ENCODE results near the gene EEFSEC.
A peak's percentile ranks its signal among the peaks of the same experiment; 100 is the strongest.

The EEFSEC gene

DNA sequence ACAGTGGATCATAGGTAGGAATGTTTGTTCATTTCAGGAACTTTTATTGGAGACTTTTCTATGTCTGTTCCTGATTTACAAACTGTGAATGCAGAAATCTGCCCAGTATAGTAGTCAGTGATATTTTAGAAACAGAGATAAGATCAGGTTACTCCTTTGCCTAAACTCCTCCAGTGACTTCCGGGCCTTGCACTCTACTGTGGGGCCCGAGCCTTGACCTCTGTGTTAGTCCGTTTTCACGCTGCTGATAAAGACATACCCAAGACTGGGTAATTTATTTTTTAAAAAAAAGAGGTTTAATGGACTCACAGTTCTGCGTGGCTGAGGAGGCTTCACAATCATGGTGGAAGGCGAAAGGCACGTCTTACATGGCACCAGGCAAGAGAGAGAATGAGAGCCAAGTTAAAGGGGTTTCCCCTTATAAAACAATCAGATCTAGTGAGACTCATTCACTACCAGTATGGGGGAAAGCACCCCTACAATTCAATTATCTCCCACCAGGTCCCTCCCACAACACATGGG, 186.3 kb downstream of the EEFSEC start:
- no peak for DNase-seq

DNA sequence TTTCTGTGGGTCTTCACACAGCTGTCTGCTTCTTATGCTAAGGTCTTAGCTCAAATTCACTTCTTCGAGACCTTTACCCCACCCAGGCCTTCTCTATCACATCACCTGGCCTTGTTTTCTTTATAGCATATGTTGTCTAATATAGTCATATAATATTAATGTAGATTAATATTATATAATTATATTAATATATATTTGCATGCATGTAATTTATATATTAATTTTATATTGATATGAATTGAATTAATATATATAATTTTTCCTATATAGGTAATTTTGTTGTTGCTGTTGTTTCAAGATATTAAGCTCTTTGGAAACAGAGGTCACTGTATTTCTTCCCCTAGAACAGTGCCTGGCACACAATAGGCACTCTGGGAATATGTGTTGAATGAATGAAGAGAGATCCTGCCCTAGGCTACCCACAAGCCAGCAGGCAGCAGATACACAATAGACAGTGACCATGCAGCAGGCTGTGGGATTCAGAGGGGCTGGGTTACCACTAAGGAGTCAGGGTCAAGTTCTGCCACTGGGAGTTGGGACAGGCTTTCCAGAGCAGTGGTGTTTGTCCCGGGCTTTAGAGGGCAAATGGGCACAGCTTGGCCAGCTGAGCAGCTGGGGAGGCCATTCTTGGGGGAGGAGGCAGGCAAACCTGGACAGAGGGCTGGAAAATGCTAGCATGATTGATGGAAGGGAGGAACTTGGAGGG, 187.1 kb downstream of the EEFSEC start:
- DNase-seq: no peak

DNA sequence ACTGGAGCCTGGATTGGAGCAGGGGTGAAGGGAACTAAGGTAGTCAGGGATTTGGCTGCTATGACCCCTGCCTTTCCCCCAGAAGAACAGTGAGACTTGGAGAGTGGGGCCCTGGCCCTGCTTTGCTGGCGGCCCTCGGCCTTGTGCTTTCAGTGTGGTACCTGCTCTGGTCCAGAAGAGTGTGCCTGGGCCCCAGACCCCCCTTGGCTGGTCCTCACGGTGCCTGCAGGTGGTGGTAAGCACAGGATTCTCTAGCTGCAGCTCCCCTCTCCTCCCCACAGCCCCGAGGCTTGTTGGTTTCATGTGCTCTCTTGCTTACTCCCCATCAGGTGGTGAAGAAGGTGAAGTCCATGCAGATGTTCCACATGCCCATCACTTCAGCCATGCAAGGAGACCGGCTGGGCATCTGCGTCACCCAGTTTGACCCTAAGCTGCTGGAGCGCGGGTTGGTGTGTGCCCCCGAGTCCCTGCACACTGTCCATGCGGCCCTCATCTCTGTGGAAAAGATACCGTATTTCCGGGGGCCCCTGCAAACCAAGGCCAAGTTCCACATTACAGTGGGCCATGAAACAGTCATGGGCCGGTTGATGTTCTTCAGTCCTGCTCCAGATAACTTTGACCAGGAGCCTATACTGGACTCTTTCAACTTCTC, 187.7 kb downstream of the EEFSEC start:
- no peak for DNase-seq

DNA sequence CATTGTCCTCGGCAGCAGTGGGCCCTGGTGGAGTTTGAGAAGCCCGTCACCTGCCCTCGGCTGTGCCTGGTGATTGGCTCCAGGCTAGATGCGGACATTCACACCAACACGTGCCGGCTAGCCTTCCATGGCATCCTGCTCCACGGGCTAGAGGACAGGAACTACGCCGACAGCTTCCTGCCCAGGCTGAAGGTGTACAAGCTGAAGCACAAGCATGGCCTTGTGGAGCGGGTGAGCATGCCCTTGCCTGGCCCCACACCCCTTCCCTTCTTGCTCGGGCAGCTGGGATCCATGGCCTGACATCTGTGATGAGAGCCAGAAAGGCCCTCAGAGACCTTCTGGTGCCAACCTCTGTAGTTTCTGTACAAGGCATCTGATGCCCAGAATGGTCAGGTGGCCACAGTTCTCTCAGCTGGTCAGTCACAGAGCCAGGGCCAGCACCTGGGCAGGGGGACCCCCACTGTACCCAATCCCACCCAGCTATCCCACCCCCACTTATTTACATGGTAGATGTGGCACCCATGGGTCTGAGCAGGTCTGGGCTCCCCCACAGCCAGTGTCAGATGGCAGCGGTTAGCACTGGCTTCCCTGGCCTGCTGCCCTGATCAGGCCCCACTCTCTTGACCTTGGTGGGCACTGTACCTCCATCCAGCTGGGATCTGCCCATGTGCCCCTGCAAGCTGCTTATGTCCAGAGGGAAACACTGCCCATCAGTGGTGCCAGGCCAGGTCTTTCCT, 188.5 kb downstream of the EEFSEC start:
- DNase-seq: no peak

DNA sequence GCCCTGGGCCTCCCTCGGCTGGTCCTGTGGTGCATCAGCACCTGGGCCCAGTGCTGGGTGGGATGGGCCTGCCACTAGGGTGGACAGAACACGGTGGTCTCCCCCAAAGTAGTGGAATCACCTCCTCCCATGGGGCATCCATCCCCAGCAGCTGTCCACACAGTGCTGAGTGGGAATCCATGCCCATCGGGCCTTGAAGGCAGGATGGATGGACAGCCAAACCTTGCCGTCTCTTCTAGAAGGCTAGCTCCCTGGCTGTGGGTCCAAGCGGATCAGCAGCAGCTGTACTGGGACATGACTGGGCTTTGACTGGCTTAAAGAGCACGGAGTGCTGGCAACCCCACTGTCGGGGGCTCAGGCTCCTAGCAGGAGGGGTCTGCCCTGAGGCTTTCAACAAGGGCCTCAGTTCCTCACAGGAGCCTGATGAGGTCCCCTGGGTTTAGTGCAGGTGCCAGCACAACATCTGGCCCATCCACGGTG, 189.5 kb downstream of the EEFSEC start:
- no peak for DNase-seq

DNA sequence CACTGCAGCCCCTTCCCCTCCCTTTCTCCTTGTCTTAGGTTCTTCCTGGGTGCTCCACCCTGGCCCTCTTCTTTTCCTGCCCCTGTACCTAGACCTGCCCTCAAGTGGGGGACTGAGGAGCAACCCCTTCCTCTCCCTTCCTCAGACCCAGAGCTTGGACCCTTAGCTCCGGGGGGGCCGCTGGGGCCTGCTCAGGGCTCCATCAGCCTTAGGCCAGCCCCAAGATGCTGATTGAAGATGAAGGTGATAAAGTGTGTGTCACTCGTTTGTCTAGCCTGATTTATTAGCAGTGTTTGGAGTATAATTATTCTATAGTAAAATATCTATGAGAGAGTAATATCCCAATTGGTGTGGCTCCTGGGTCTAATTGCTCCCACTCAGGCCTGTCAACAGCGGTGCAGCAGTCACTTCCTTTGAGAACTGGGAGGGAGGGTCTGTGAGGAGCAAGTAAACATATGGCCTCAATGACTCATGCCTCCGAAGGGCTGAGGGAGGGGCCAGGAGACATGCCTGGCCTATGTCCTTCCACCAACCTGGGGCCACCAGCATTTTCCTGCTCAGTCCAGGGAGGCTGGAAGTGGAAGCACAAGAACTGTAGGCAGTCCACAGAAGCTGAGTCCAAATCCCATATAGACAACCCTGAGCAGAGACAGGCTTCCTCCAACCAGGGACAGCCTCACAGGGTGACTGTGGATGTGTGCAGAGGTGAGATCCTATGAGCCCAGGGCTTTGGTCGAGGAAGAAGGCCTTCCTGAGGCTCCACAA, 190.2 kb downstream of the EEFSEC start:
- peak; percentile 75 for DNase-seq

DNA sequence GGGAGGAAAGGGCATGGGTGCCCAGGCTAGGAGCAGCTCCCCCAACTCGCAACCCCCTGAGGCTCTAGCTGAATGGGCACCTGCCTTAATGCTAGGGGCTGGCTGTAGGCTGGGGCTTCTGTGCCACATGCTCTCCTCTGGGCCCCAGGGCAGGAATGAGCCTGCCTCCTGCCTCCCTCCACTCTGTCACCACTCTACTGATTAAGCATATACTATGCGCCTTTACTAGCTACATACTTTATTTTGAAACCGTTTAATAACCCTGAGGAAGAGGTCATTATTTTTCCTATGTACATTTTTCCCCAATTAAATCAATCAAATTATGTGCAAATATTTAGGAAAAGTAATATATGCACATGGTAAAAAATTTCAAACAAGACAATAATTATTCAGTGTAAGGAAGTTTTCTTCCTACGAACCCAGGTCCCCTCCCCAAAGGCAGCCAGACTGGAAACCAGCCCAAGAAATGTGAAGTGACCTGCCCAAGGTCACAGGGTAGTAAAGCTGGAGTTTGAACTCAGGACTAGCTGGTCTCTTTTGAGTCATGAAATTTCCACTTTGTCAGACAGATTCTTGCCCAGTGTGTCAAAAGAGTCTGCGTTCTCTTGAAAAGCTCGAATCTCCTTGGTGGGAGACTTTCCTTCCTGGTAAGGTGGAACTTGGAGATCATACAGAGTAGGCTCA, 190.9 kb downstream of the EEFSEC start:
- DNase-seq: no peak

DNA sequence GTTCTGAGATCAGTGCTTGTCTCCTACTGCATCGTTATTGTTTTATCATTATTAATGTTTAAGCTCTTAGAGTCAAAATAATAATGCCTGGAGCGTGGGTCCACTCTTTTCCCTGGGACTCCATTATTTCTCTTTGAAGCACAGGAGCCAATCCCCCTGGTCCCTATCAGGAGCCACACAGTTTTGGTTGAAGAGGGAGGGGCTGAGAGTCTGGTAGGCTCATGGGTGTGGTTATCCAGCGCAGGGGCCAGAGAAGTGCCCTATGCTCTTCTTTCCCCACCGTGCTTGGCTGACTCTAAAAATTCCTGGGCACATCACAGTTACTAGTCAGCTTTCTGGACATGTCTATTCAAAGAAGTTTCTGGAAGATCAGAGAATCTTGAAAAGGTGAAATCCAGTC, 191.9 kb downstream of the EEFSEC start:
- DNase-seq: no peak

DNA sequence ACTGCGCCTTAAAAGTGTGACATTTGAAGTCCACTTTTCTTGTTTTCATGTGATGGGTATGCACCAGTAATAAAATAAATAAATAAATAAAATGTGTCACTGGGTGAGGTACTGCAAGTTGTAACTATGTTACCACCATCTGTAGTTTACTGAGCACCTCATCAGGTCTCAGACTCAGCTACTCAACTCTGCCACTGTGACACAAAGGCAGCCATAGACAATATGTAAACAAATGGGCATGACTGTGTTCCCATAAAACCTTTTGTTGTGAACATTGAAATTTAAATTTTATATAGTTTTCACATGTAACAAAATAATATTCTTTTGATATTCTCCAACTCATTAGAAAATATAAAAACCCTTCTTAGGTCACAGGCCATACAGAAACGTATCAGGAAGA, 193.3 kb downstream of the EEFSEC start:
- no peak for DNase-seq

DNA sequence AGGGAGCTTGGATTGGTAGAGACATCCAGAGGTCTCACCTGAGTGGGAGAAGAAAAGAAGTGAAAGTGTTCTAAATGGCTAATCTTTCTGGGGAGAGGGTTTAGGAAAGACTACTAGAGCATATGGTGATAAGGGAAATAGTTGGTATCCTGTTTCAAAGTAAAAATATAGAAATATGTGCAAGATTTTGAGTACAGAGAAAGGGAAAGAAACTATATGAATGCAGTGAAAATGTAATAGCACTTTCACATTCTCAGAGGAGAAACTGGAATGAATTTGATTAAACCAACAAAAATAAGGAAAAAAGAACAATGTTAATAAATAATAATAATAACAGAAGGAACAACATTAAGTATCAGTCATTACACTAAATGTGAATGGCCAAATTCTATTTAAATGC, 194.0 kb downstream of the EEFSEC start:
- no peak for DNase-seq

DNA sequence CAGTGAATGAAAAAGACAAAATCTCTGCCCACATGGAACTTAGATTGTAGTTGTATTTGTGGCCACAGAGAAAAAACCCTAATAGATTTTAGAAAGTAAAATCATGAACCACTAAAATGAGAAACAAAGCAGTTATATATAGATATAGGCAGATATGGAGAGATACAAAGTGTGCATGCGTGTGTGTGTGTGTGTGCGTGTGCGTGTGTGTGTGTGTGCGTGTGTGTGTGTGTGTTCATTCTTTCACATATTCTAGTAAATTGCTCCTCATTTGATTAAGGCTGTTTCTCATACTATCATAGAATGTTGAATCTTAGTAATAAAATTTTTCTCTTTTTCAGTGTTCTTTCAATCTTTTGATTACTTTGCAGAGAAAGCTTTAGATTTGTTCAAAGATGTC, 194.8 kb downstream of the EEFSEC start:
- no peak for DNase-seq

DNA sequence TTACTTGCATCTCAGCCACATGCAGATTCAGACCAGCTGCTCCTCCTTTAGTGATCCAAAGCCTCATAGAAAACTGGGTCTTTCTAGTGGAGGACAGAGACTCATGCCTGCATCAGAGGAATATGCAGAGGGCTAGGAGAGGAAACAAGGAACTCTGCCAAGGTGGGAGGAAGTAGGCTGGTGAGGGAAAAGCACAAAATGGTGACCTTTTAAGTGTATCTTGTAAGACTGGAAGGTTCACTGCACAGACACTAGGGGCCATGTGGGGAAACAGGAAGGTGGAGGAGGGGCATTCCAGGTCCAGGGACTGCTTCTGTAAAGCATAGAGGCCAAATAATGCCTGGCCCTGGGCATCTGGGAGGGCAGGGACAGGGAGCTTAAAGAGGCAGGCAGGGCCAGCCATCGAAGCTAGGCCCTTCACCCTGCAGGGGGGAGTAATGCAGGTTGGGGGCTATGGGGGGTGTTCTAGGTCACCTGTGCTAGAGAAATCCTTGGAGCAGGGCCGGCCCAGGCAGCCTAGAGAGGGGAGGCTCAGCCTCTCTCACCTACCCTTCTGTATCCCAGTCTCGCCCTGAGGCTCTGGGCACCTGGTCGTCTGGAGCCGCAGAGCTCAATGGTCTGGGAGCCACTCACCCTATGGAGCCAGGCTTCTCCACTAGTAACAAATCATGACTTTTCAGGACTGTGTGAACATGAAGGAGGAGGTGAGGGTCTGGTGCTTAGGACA, 195.7 kb downstream of the EEFSEC start:
- peak; percentile 69 for DNase-seq

DNA sequence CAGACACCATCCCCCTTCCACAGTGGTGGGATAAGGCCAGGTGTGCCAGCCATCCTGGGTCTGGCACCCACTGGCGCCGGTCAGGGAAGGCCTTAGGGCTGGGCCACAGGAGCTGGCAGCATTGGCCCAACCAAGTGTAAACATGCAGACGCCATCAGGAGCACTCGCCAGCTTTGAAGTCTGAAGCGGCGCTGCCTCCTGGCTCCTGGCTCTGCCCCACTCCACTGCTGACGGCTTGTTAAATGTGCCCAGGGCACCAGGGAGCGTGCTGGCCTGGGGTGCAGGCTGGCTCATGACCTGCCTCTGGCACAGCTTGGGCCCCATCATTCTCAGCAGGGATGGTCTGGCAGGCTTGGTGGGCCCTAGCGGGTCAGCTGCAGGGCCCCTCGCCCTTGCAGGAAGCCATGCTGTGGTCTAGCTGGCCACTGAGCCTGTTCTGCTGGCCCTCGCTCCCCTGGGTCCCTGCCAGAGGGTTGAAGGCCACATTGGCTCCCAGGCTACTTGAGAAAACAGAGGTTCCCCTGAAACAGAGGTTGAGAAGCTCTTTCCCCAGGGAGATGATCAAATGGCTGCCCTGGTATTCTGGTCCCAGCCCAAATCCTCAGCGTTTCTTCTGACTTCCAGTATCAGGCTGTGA, 196.8 kb downstream of the EEFSEC start:
- peak; percentile 80 for DNase-seq

DNA sequence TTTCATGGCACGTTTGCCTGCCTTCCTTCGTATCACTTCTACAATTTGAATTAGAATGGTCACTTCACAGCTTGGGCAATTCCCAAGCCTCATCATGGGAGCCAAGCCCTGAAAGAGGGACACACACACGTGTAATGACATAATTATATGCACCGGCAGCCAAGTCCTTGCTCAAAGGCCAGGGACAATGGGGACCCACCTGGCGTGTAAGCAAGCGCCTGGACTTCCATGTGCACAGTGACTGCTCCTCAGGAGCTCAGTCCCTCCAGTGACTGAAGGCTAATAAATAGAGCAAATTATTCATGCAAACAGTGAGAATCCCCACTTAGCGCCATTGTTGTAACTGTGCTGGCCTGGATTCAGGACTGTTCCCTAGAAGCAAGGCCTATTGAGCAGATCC, 198.3 kb downstream of the EEFSEC start:
- peak; percentile 24 for DNase-seq

DNA sequence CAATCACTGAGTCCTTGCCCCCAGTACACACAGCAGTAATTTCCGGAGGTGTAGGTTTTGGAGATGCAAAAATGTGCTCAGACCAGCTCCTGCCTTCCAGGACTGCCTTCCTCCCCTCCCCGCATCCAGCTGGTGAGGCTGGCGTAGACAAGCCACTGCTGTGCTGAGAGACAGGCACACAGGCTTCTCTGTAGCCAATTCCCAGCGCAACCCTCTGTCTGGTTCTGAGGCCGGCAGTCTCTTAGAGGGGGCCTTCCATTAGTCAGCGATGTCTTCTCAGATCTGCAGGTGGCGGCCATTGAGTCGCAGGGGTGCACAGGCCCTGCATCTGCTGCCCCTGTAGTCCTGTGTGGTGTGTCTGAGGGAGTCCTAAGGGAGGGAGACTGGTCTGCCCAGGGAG, 199.0 kb downstream of the EEFSEC start:
- no peak for DNase-seq

DNA sequence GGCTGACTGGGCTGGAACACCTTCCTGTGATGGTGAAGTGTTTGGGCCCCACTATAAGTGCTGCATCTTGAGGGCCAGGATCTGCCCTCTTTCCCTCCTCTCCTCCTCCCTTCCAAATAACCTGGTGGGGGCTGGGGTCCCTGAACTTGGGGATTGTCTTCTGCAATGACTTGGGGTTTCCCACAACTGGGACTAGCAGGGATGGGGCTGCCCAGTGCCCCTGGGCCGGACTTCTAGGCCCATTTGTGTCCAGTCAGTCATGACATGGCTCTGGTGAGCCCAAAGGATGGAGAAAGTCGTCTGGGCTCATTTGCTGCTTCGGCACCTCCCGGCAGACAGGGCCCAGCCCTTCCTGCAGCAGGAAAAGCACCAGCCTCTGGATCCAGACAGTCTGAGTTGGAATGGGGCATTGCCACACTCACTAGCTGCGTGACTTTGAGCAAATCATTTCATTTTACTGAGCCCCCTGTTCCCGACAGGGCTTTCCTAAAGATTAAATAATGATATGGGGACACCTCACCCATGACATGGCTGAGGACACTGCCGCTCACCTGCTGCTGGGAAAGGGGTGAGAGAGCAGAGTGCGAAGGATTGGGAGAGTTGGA, 200.2 kb downstream of the EEFSEC start:
- no peak for DNase-seq

DNA sequence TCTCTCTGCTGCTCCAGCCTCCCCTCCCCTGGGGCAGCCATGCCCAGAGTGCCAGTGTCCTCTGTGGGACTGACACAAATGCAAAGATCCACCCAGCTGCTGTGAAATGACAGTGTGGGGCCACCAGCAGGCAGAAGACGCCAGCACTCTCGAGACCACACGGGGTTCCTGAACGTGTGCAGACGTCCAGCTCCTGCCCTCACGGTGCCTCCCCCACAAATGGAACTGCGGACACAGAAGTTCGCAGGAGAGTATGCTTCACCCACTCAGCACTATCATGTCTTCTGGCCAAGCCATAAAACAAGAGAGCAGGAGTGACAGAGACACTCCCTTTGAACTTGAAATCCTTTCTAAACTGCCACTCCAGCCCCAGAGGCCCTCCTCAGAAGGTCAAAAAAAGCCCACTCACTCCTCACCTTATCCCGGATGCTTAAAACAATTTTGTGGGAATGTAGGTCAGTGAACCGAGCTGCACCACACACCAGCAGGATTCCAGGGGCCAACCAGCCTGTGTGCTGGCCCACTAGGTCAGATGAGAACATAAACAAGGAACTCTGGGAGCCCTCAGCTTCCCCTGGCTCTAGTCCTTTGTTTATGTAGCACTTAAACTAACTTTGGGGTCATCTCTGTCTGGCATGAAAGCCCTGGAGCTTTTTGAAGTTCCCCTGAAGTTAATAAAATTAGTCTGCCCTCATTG, 200.9 kb downstream of the EEFSEC start:
- no peak for DNase-seq

DNA sequence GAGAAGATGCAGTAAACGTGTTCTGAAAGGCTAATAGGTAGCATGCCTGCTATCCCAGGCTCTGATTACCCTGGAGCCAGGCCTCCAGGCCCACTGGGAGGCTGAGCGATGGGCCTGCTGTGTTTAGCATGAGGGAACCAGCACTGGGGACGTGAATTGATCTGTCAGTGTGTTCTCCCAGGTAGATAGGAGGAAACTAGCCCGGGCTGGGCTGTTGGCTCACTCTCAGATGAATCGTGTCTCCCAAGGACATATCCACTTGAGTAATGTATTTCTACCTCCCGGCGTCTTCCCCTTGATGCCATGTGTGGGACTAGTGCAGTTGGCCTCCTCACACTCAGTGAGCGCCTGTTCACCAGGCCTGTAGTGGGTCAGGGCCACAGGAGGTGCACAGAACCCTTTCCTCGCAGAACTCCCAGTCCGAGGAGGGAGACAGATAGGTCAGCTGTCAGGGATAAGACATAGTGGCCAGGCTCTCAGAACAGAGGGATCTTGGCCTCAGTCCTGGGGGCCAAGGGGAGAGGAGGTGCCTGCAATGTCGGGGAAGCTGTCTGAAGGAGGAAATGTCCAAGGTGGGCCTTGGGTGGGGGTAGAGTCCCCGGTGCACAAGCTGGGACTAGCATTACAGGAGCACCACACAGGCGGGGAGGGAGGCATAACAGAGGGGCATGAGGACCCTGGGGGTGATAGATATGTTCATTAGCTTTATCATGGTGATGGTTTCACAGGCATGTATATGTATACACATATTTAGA, 201.7 kb downstream of the EEFSEC start:
- no peak for DNase-seq

DNA sequence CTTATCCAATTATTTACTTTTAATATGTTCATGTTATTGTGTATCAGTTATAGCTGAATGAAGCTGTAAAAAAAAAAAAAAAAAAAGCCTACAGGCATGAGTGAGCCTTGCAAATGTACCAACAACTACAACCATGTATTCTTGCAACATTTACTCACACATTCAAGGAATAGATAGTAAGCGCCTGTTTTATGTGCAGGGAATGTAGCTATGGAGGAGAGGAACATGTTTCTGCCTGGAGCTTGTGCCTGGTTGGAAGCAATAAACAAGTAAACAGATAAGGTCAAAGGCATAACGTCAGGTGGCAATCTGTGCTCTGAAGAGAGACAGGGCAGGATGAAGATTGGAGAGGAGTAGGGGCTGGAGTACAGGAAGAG, 202.2 kb downstream of the EEFSEC start:
- no peak for DNase-seq

All from NCI-H2029 (cell line).